ENCODE results near the gene KCNH1.
A peak's percentile ranks its signal among the peaks of the same experiment; 100 is the strongest.

The KCNH1 gene

DNA sequence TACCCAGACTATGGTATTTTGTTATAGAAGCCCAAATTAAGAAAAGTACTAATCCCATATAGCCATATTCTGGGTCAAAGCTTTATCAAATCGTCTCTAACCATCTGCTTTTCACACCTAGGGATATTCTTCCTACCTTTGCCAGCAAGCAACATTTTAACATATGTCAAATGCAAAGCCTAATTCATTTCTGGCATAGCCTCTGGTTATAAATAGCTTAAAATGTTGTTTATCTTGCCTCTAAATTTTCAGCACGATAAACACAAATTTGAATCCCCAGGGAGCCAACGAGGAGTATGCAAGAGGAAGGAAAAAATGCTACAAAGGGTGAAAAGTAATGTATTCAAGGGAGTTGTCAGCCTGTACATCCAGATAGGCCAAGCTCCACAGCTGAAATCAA is 357.2 kb downstream of the KCNH1 start:
- TF ChIP-seq GATA3 (IDR thresholded peaks at IDR 0.05; ENCODE audit: low read depth, low read length) (no peak), GATA2 (IDR thresholded peaks at IDR 0.05; ENCODE audit: low read depth, low read length) (no peak)

DNA sequence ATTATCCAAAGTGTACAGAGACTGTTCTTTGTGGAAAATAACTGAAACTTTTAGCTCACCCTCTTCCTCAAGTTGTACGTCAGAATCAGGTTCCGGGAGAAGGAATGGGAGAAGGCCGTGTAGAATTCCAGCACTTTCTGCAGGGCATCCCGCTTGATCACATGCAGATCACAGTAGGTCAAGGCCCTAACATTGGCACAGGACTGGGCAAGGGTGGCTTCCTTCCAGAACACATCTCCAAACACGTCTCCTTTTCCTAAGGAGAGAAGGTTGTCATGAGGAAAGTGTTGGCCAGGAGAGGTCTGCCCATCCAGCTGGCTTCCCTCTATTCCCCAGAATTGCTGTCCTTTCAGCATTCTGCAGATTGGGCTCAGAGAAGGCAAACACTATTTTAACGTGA is 358.7 kb downstream of the KCNH1 start:
- no peak for TF ChIP-seq GATA2 (IDR thresholded peaks at IDR 0.05; ENCODE audit: low read depth, low read length)
- TF ChIP-seq GATA3 (IDR thresholded peaks at IDR 0.05; ENCODE audit: low read depth, low read length) = no peak

DNA sequence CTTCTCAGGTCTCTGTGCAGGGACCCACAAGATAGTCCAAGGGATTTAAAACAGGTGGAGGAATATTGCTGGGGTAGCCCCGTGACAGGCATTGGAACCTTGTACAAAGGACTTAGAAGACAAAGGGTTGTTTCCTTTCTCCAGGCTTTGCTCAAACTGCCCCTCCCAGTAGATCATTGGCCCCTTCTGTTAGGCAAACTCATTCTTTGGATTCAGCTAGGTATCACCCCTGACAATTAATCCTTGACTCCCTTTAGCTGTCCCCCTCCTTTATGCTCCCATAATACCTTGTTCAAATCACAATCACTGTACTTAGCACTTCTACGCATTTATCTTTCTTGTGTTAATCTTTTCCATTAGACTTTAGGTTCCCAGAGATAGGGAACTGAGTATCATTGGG is 360.5 kb downstream of the KCNH1 start:
- TF ChIP-seq GATA3 (IDR thresholded peaks at IDR 0.05; ENCODE audit: low read depth, low read length) = no peak
- no peak for TF ChIP-seq GATA2 (IDR thresholded peaks at IDR 0.05; ENCODE audit: low read depth, low read length)

DNA sequence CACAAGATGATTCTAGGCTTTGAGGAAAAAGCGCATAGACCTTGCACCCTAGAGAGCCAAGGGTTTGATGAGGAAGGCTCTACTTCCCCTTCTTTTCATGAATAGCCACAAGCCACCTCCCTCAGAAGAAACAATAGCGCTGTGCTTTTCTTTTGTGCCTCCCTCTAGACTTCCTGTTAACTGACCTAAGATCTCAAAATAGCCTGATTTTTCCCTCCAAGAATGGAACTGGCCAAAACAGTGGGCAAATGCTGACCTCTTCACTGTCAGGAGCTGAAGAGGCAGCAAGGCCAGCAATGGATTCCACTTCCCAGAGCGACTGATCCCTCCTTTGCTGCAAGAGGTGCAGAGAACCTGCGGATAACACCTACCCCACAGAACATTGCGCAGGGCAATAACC is 362.8 kb downstream of the KCNH1 start:
- TF ChIP-seq GATA2 (IDR thresholded peaks at IDR 0.05; ENCODE audit: low read depth, low read length) = no peak
- no peak for TF ChIP-seq GATA3 (IDR thresholded peaks at IDR 0.05; ENCODE audit: low read depth, low read length)

DNA sequence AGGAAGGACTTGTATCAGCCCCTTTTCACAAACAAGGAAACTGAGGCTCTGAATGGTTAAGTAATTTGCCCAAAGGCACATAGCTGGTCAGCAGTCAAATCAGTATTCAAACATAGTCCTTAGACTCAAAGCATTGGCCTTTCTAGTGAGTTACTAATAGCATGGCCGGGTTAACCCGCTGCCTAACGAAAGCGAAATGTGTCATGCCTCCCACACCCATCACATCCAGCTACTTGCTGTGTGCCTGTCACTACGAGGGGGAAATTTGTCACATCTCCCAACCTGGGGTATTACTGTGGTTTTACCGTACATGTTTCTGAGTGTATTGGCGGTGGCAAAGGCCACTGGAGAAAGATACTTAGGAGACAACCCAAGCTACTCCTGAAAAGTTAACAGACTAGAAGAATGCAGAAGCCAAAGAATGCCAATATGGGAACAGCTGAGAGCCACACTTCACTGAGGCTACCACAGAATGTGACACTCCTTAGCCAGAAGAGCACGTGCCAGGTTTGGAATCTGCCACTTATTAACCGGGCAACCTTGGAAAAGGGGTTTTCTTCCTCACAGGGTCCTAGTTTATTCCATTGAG is 363.5 kb downstream of the KCNH1 start:
- TF ChIP-seq GATA3 (IDR thresholded peaks at IDR 0.05; ENCODE audit: low read depth, low read length) (no peak), GATA2 (IDR thresholded peaks at IDR 0.05; ENCODE audit: low read depth, low read length) (no peak)

DNA sequence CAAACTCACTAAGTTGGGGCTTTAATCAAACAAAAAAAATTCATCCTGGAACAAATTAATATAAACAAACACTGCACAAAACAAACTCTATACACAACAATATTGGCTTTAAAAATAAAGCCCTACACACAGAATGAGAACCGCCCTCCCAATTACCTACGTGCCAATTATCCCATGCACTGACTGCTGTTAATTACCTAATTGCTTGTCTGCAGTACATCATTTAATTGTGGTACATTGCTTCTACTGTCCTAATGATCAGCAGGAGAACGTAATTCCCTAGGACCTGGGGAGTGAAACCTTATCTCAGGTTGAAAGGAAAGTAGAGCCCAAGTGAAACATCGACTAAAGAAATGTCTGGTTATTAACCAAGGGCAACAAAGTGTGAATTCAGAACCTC is 364.5 kb downstream of the KCNH1 start:
- no peak for TF ChIP-seq GATA3 (IDR thresholded peaks at IDR 0.05; ENCODE audit: low read depth, low read length)
- TF ChIP-seq GATA2 (IDR thresholded peaks at IDR 0.05; ENCODE audit: low read depth, low read length) = no peak

DNA sequence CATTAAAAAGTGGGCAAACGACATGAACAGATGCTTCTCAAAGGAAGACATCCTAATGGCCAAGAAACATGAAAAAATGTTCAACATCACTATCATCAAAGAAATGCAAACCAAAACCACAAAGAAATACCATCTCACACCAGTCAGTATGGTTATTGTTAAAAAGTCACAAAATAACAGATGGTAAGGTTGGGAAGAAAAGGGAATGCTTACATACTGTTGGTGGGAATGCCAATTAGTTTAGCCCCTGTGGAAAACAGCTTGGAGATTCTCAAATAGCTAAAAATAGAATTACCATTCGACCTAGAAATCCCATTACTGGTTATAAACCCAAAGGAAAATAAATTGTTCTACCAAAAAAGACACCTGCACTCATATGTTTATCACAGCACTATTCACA is 369.4 kb downstream of the KCNH1 start:
- TF ChIP-seq GATA2 (IDR thresholded peaks at IDR 0.05; ENCODE audit: low read depth, low read length) (no peak), GATA3 (IDR thresholded peaks at IDR 0.05; ENCODE audit: low read depth, low read length) (no peak)

DNA sequence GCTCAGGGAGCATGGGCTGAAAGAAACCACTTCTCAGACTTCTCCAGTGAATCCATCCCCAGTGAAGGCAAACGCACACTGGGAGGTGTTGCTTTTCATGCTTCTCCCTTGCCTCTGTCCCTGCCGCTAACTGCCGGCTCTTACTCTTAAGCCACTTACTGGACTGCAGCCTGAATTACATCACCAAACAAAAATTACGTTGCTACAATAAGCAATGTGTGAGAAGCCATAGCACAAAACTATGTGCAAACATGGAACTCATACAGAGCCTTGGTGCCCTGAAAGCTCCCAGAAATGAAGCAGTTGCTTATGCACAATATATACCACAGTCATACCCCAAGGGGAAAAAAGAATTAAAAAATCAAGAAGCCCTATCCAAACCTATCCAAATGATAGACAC is 375.2 kb downstream of the KCNH1 start:
- TF ChIP-seq GATA3 (IDR thresholded peaks at IDR 0.05; ENCODE audit: low read depth, low read length) (no peak), GATA2 (IDR thresholded peaks at IDR 0.05; ENCODE audit: low read depth, low read length) (no peak)

DNA sequence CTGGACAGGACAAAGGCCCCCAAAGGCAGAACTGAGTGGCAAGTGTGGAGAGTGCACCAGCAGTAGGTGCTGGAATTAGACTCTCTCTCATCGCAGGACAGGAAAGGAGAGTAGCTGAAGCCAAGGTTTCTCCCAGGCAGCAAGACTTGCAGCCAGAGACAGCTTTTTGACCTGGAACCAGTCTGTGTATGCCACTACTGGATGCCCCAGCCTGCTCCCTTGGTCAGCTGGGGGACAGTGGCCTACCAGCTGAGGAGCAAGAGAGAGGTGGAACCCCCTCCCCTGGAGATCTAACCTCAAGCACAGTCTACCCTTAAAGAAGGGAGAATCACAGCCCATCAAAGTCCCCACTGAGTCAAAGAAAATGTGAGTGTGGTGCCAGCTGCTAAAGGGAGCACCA is 375.7 kb downstream of the KCNH1 start:
- TF ChIP-seq GATA2 (IDR thresholded peaks at IDR 0.05; ENCODE audit: low read depth, low read length) (no peak), GATA3 (IDR thresholded peaks at IDR 0.05; ENCODE audit: low read depth, low read length) (no peak)

DNA sequence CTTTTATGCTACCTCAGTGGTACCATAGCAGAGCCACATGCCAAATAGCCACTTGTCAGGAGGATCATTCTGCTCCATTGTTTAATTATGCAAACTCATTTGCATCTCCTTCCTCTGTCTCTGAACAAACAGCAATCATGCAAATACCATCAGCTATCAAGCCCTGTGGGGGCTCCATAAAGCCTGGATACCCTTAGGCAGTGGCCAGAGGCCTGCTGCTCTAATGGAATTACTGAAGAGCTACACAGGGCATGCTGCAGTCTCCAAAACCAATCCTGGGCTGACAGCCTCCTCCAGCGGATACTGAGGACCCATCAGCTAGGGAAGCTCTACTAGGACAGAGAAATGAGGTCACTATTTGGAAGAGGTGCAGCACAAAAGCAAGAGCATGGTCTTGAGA is 376.3 kb downstream of the KCNH1 start:
- no peak for TF ChIP-seq GATA3 (IDR thresholded peaks at IDR 0.05; ENCODE audit: low read depth, low read length)
- no peak for TF ChIP-seq GATA2 (IDR thresholded peaks at IDR 0.05; ENCODE audit: low read depth, low read length)

DNA sequence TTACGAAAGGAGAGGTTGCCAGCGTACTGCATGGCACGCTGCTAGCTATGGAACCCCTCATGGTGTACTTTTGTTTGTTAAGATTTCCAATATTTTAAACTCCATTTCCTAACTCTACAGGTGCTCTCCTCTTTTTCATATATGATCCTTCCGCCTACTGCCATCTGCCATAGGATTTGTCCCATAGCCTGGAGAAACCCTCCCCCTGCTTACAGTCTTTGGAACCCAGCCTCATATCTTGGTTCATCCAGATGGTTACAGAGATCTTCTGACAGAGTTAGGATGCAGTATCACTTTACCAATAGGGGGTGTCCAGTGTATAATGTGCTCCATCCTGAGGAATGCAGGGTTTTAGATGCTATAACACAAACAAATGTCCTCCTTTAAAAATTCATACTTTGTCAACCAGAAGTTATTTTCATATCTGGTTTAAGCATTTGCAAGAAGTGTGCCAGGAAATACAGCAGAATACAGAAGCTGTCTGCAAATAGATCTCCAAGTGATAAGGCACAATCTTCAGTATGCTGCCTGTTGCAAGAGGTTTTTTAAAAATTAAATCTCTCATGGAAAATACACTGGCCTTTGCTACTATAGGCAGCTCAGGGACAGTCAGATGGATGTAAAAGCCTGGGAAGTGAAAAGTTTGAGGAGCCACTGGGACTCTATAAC is 377.8 kb downstream of the KCNH1 start:
- TF ChIP-seq GATA3 (IDR thresholded peaks at IDR 0.05; ENCODE audit: low read depth, low read length) = peak; percentile 84
- peak; percentile 65; the same call in 1 of the 2 replicates for TF ChIP-seq GATA2 (IDR thresholded peaks at IDR 0.05; ENCODE audit: low read depth, low read length)

DNA sequence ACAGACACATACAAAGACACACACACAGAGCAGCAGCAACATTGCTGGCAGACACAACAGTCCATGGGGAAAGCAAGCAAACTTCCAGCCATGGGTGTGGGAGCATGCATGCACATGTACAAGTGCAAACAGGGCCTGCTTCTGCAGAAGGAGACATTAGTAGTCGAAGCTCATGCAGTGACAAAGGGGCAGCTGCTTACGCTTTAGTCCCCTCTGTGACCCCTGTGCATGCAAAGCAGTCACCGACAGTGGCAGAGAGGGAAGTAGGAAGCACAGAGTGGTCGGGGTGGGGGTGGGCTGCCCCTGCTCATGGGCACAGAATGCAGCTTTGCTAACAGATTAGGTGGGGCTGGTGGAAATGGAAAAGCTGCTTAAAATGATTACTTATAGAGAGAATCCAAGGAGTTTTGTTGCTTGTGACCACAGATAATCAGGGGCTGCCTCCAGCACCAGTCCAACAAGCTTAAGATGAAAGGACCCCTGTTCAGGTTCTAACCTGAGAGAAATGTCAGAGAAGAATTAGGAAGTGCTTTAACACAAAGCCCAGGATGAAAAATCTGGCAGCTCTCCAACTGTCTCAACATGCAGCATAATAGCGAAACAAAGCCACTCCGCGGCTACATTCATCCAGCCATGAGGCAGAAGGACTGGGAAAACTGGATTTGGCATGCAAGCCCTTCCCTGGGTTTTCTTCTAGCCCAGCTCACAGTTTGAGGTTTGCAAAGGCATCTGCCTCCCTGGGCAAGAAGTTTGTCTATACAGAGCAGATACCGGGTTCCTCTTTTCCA is 378.9 kb downstream of the KCNH1 start:
- no peak for TF ChIP-seq GATA3 (IDR thresholded peaks at IDR 0.05; ENCODE audit: low read depth, low read length)
- no peak for TF ChIP-seq GATA2 (IDR thresholded peaks at IDR 0.05; ENCODE audit: low read depth, low read length)

DNA sequence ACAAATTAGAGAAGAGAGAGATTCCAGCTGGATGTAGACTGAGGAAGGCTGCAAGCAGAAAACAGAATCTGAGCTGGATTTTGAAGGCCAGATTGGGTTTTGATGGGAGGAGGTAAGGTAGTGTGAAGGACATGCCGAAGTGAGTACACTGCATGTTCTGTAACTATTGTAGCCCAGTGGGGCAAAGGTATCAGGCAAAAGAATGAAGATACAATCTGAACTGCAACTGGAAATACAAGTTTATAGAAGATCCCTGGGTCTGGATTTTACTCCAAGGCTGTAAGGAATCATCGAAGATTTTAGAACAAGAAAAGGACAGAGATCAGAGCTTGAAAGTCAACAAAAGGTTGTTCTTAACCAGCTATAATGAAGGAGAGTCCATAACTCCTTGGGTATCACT is 382.0 kb downstream of the KCNH1 start:
- no peak for TF ChIP-seq GATA3 (IDR thresholded peaks at IDR 0.05; ENCODE audit: low read depth, low read length)
- TF ChIP-seq GATA2 (IDR thresholded peaks at IDR 0.05; ENCODE audit: low read depth, low read length) = no peak

DNA sequence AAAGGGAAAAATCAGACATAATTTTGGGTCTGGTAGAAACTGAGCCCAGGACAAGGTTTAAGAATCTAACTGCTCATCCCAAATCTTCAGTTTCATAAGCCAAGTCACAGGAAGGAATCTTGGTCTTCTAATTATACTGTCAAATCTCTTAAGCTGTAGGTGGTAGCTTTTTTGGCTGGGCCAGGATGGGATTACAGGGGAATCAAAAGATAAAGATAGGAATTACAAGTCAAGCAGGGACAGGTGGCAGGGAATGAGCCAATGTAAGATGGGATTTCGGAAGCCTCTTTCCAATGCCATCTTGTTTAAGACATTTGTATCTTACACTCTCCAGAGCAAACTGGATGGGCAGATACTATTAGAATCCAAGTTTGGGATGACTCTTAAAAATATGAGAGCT is 383.5 kb downstream of the KCNH1 start:
- TF ChIP-seq GATA2 (IDR thresholded peaks at IDR 0.05; ENCODE audit: low read depth, low read length) (no peak), GATA3 (IDR thresholded peaks at IDR 0.05; ENCODE audit: low read depth, low read length) (no peak)

DNA sequence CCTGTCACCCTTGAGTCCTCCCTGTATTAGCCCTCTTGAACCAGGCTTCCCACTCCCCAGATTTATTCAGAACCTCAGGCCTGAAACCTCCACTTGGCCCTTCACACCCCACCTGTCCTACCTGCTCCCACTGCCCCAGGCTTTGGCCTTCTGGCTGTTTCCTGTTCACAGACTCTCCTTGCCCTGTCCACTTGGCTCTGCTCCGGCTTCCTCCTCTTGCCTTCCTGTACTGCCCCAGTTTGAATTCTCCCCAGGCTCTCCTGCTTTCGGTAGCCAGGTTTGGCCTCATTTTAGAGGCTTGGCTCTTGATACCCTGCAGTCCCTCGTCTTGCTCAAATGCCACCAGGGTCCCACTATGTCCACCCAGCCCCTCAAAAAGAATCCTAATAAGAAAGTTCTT is 385.2 kb downstream of the KCNH1 start:
- TF ChIP-seq GATA2 (IDR thresholded peaks at IDR 0.05; ENCODE audit: low read depth, low read length) (no peak), GATA3 (IDR thresholded peaks at IDR 0.05; ENCODE audit: low read depth, low read length) (no peak)
